GM12801 (cell line): ENCODE results near the gene DEPDC5.

Source experiments
- CTCF ChIP-seq: IDR thresholded peaks from one replicate; pipeline ENCODE4 v1.5.1; 2011; ENCODE audit warnings: control low read depth; ENCODE audit not compliant: insufficient read length; ENCODE audit errors: extremely low read depth

Gene DEPDC5

GRCh38 chr22:31896472-31896871, 142.7 kb downstream of the DEPDC5 start:
- no peak for TF ChIP-seq CTCF

GRCh38 chr22:31897842-31898805, 144.3 kb downstream of the DEPDC5 start:
- no peak for TF ChIP-seq CTCF

GRCh38 chr22:31898926-31899325, 145.1 kb downstream of the DEPDC5 start:
- TF ChIP-seq CTCF, result no peak

GRCh38 chr22:31899669-31900068, 145.8 kb downstream of the DEPDC5 start:
- TF ChIP-seq CTCF, result no peak

GRCh38 chr22:31901388-31902137, 147.7 kb downstream of the DEPDC5 start:
- TF ChIP-seq CTCF, result no peak

GRCh38 chr22:31904651-31905050, 150.8 kb downstream of the DEPDC5 start:
- no peak for TF ChIP-seq CTCF

- no peak for TF ChIP-seq CTCF
These were observed 151.5 kb downstream of the DEPDC5 start for GRCh38 chr22:31905356-31905755.
